Measurements from ENCODE around the gene PSMD2.

PSMD2 gene

DNA sequence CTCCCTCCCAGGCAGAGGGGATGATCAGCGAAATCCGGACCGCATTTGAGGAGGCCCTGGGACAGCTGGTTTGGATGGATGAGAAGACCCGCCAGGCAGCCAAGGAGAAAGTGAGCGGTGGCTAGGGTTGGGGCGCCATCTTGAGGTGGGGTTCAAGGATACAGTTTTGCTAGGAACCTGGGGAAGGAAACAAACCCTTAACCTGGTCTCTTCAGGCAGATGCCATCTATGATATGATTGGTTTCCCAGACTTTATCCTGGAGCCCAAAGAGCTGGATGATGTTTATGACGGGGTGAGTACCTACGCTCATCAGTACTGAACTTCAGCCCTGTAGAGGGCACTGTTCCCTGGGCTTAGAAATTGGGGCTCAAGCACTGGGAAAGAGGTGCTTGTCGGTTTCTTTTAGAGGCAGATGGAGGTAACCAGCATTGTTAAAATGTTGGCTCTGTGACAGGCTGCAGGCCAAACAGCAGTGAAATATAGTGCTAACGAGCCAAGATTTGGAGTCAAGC, 9.6 kb upstream of the PSMD2 start:
- Histone ChIP-seq H2AFZ (ENCODE audit: low read depth, low read length, severe bottlenecking) (no peak overlapping the region), H3K4me2 (ENCODE audit: low read depth, low read length, poor library complexity, severe bottlenecking) (no peak overlapping the region)

DNA sequence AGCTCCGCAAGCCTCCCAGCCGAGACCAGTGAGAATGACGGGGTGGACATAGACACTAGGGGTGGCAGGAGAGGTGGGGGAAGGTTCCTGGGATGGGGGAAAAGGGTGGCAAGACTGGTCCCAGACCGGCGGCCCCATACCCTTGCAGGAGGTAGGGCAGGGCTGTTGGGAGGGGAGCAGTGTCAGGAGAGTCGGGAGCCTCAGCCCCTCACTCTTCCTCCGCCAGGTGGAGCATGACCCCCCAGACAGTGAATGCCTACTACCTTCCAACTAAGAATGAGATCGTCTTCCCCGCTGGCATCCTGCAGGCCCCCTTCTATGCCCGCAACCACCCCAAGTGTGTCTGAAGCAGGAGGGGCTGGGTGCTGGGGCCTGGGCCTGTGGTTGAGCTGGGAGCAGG, 8.7 kb upstream of the PSMD2 start:
- Histone ChIP-seq H3K9me2 (replicated peaks; ENCODE audit: insufficient read depth, low read length) (no peaks in the 10 kb centered on the region), H3K4me3 (ENCODE audit: insufficient read depth, low read length, poor library complexity, severe bottlenecking) (no peak overlapping the region), H2AFZ (ENCODE audit: low read depth, low read length, severe bottlenecking) (no peak overlapping the region), H3K9ac (ENCODE audit: low read length) (no peak overlapping the region), H3K9me3 (ENCODE audit: insufficient read depth, low read length) (no peaks in the 10 kb centered on the region), H3K4me2 (ENCODE audit: low read depth, low read length, poor library complexity, severe bottlenecking) (no peak overlapping the region), H3K36me3 (ENCODE audit: low read length) (no peaks in the 10 kb centered on the region), H4K20me1 (ENCODE audit: low read depth, low read length) (no peaks in the 10 kb centered on the region), H3K27me3 (ENCODE audit: low read length) (no peaks in the 10 kb centered on the region), H3F3A (ENCODE audit: insufficient read depth) (no peaks in the 10 kb centered on the region), H3K79me2 (ENCODE audit: insufficient read depth, low read length) (no peaks in the 10 kb centered on the region), H3K27ac (ENCODE audit: low read depth, low read length) (no peak overlapping the region)
- TF ChIP-seq EZH2phosphoT487 (conservative IDR thresholded peaks at IDR 0.05; ENCODE audit: low read length): no peak
- TF ChIP-seq, protein P1, sequence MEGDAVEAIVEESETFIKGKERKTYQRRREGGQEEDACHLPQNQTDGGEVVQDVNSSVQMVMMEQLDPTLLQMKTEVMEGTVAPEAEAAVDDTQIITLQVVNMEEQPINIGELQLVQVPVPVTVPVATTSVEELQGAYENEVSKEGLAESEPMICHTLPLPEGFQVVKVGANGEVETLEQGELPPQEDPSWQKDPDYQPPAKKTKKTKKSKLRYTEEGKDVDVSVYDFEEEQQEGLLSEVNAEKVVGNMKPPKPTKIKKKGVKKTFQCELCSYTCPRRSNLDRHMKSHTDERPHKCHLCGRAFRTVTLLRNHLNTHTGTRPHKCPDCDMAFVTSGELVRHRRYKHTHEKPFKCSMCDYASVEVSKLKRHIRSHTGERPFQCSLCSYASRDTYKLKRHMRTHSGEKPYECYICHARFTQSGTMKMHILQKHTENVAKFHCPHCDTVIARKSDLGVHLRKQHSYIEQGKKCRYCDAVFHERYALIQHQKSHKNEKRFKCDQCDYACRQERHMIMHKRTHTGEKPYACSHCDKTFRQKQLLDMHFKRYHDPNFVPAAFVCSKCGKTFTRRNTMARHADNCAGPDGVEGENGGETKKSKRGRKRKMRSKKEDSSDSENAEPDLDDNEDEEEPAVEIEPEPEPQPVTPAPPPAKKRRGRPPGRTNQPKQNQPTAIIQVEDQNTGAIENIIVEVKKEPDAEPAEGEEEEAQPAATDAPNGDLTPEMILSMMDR (IDR thresholded peaks at IDR 0.05; ENCODE audit: insufficient read depth, low read length, poor library complexity, severe bottlenecking): no peak

More for the DNA sequence above, 9.6 kb upstream of the PSMD2 start:
- no peak overlapping the region for H3K4me3 ChIP-seq (ENCODE audit: insufficient read depth, low read length, poor library complexity, severe bottlenecking)
- no peaks in the 10 kb centered on the region for H3K9me3 ChIP-seq (ENCODE audit: insufficient read depth, low read length)
- H3K27ac ChIP-seq (ENCODE audit: low read depth, low read length): no peak overlapping the region
- H4K20me1 ChIP-seq (ENCODE audit: low read depth, low read length): no peaks in the 10 kb centered on the region
- no peak overlapping the region for H3K9ac ChIP-seq (ENCODE audit: low read length)
- no peaks in the 10 kb centered on the region for H3F3A ChIP-seq (ENCODE audit: insufficient read depth)
- no peak for TF ChIP-seq EZH2phosphoT487 (conservative IDR thresholded peaks at IDR 0.05; ENCODE audit: low read length)
- TF ChIP-seq, protein P1 (IDR thresholded peaks at IDR 0.05; ENCODE audit: insufficient read depth, low read length, poor library complexity, severe bottlenecking): peak; percentile 58
- no peaks in the 10 kb centered on the region for H3K27me3 ChIP-seq (ENCODE audit: low read length)
- no peaks in the 10 kb centered on the region for H3K36me3 ChIP-seq (ENCODE audit: low read length)
- H3K79me2 ChIP-seq (ENCODE audit: insufficient read depth, low read length): no peaks in the 10 kb centered on the region
- H3K9me2 ChIP-seq (replicated peaks; ENCODE audit: insufficient read depth, low read length): no peaks in the 10 kb centered on the region

DNA sequence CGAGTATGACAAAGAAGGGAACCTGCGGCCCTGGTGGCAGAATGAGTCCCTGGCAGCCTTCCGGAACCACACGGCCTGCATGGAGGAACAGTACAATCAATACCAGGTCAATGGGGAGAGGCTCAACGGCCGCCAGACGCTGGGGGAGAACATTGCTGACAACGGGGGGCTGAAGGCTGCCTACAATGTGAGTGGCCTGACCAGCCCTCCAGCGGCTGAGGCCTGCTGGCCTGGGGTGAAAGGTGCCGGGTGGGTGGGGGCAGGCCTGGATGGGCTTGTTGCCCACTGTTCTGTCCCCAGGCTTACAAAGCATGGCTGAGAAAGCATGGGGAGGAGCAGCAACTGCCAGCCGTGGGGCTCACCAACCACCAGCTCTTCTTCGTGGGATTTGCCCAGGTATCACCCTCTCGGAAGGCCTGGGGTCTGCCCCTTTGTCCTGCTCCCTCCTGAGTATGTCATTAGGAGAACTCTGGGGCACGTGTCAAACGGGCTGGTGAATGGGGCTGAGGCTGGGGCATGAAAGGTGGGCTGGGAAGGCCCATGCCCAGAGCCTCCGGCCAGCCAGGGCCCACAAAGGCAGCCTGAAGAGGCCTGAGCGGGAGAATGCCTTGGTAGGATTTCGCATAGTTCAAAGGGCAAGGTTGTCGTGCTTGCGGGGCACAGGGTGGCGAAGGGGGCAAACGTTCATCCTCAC, 7.8 kb upstream of the PSMD2 start:
- H3K27ac ChIP-seq (ENCODE audit: low read depth, low read length): no peak overlapping the region
- no peaks in the 10 kb centered on the region for H3K36me3 ChIP-seq (ENCODE audit: low read length)
- H3K79me2 ChIP-seq (ENCODE audit: insufficient read depth, low read length): no peaks in the 10 kb centered on the region
- no peak overlapping the region for H3K4me2 ChIP-seq (ENCODE audit: low read depth, low read length, poor library complexity, severe bottlenecking)
- H3K4me3 ChIP-seq (ENCODE audit: insufficient read depth, low read length, poor library complexity, severe bottlenecking): no peak overlapping the region
- H4K20me1 ChIP-seq (ENCODE audit: low read depth, low read length): no peaks in the 10 kb centered on the region
- H3F3A ChIP-seq (ENCODE audit: insufficient read depth): no peaks in the 10 kb centered on the region
- H3K27me3 ChIP-seq (ENCODE audit: low read length): no peaks in the 10 kb centered on the region
- H3K9me2 ChIP-seq (replicated peaks; ENCODE audit: insufficient read depth, low read length): no peaks in the 10 kb centered on the region
- no peak overlapping the region for H2AFZ ChIP-seq (ENCODE audit: low read depth, low read length, severe bottlenecking)
- H3K9me3 ChIP-seq (ENCODE audit: insufficient read depth, low read length): no peaks in the 10 kb centered on the region
- TF ChIP-seq, protein P1 (IDR thresholded peaks at IDR 0.05; ENCODE audit: insufficient read depth, low read length, poor library complexity, severe bottlenecking): no peak
- no peak for TF ChIP-seq EZH2phosphoT487 (conservative IDR thresholded peaks at IDR 0.05; ENCODE audit: low read length)
- no peak overlapping the region for H3K9ac ChIP-seq (ENCODE audit: low read length)
